Adipose tissue (tissue), 3 donors: ENCODE results near the gene ADRA1B. TPM values are rescaled to one million over a fixed set of nuclear protein-coding genes. Genes with fewer than 3 reads are reported as not detected.
"Not testable (repeated sequence)": the region's sequence is repeated elsewhere in the genome, so short reads cannot be mapped to it uniquely, and the experiment has no call there.

Experiments used
- H3K27ac ChIP-seq: one replicate; pipeline ENCODE4 v1.5.1; 2013; ENCODE audit warnings: low read depth, low read length
- WGBS, 3 donors: extraction: QIAGEN DNeasy Blood & Tissue Kit; methylation state at CpG; one replicate each; pipeline ENCODE4 v1.1.7; 2013; 5-methylcytosine and 5-hydroxymethylcytosine counted together
- polyA plus RNA-seq, 3 donors: library from polyadenylated mRNA; stranded (reverse); fragments of 200-250 nt; gene quantifications; one replicate each; pipeline ENCODE4 v1.2.3, GENCODE V29; 2013
- donor health status: healthy with polysubstance abuse.
- donor health status: Bipolar disorder and iron deficiency.
- donor health status: healthy.

The ADRA1B gene
- polyA plus RNA-seq, 3 donors, result 0.66 to 2.8 (median 2.7) TPM

- no peak overlapping the region for H3K27ac ChIP-seq
- 82 to 87% (median 85%) methylated on average over 2 of the region's 2 CpGs for WGBS, 3 donors
Observed at GRCh38 chr5:159990506-159990905, 74.2 kb downstream of the ADRA1B start.

GRCh38 chr5:159992566-159992965 is 76.3 kb downstream of the ADRA1B start:
- WGBS, 3 donors, result 93 to 100% (median 95%) methylated on average over 1 of the region's 1 CpG
- H3K27ac ChIP-seq, result no peak overlapping the region

GRCh38 chr5:159993194-159993593 is 76.9 kb downstream of the ADRA1B start:
- no peak overlapping the region for H3K27ac ChIP-seq
- WGBS, 3 donors, result 91 to 95% (median 94%) methylated on average over 2 of the region's 2 CpGs

GRCh38 chr5:159995907-159996306 is 79.6 kb downstream of the ADRA1B start:
- 69 to 79% (median 78%) methylated on average over 3 of the region's 3 CpGs for WGBS, 3 donors
- H3K27ac ChIP-seq, result no peak overlapping the region

GRCh38 chr5:160001457-160001856 is 85.2 kb downstream of the ADRA1B start:
- 26 to 39% (median 37%) methylated on average over 3 of the region's 3 CpGs for WGBS, 3 donors
- no peak overlapping the region for H3K27ac ChIP-seq

- H3K27ac ChIP-seq, result no peak overlapping the region
- 86 to 93% (median 89%) methylated on average over 3 of the region's 3 CpGs for WGBS, 3 donors
Observed at GRCh38 chr5:160007514-160007913, 91.2 kb downstream of the ADRA1B start.

- not testable (repeated sequence) for H3K27ac ChIP-seq
- 76 to 86% (median 84%) methylated on average over 14 of the region's 14 CpGs for WGBS, 3 donors
Observed at GRCh38 chr5:160008529-160008876, 92.2 kb downstream of the ADRA1B start.

GRCh38 chr5:160008877-160009590 is 92.8 kb downstream of the ADRA1B start, which contains the start of gene TTC1:
Gene TTC1 (plus strand): TSS chr5:160009139. CDS start chr5:160010529, 1,390 bp downstream.
- WGBS, 3 donors, result 0% methylated on average over 31 of the region's 31 CpGs
- peak within 1 kb of the TSS; percentile 87 for H3K27ac ChIP-seq

GRCh38 chr5:160009591-160009989 is 93.3 kb downstream of the ADRA1B start:
- no peak overlapping the region for H3K27ac ChIP-seq
- WGBS, 3 donors, result 1 to 5% (median 3%) methylated on average over 11 of the region's 11 CpGs

- H3K27ac ChIP-seq, result no peak overlapping the region
Observed at GRCh38 chr5:160011471-160011870, 95.2 kb downstream of the ADRA1B start.

- H3K27ac ChIP-seq, result not testable (repeated sequence)
- WGBS, 3 donors, result 94 to 96% (median 95%) methylated on average over 6 of the region's 6 CpGs
Observed at GRCh38 chr5:160014197-160014596, 97.9 kb downstream of the ADRA1B start.

- H3K27ac ChIP-seq, result no peak overlapping the region
- 77 to 89% (median 83%) methylated on average over 2 of the region's 2 CpGs for WGBS, 3 donors
Observed at GRCh38 chr5:160018945-160019625, 102.8 kb downstream of the ADRA1B start.

- WGBS, 3 donors, result 77 to 83% (median 78%) methylated on average over 7 of the region's 7 CpGs
- H3K27ac ChIP-seq, result no peak overlapping the region
Observed at GRCh38 chr5:160020266-160020770, 104.0 kb downstream of the ADRA1B start.

GRCh38 chr5:160020964-160021363 is 104.7 kb downstream of the ADRA1B start:
- WGBS, 3 donors, result 28 to 56% (median 52%) methylated on average over 4 of the region's 4 CpGs
- no peak overlapping the region for H3K27ac ChIP-seq

GRCh38 chr5:160021831-160022446 is 105.7 kb downstream of the ADRA1B start:
- 7 to 21% (median 17%) methylated on average over 3 of the region's 3 CpGs for WGBS, 3 donors
- H3K27ac ChIP-seq, result no peak overlapping the region

Other genes starting within 250 kb of the ADRA1B start
- gene TTC1, start 92.7 kb downstream of the ADRA1B start, polyA plus RNA-seq, result 10 to 100 TPM; 17.5 to 54.5 (median 35.6) TPM
- gene PWWP2A, start 203.0 kb downstream of the ADRA1B start, polyA plus RNA-seq, result 1 to 10 TPM; 4.5 to 7.3 (median 7.2) TPM